D341Med (cell line): ENCODE measurements around the gene GFI1B.
"Not testable (repeated sequence)": the region's sequence is repeated elsewhere in the genome, so short reads cannot be mapped to it uniquely, and the experiment has no call there.

Experiments
- DNase-seq: peaks from one replicate; pipeline ENCODE4 v3.0.0; 2012; ENCODE audit warnings: low spot score

The GFI1B gene

DNA sequence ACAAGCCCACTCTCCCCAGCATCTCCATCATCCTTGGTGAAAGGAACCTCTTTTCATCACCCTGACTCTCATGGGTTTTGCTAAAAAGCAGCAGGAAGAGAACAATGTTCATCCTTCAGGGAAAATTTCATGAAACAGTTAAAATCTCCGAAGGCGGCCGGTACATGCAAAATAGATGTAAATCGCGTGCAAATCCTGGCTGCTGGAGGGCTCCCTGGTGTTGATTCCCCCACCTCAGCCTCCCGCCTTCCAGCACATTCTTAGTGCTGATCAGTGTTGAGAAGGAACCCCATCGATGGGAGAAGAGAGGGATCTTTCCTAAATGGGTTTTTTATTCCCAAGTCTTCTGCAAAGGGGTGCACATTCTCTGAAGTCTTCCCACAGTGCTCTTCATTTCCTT is 8.7 kb upstream of the GFI1B start:
- no peak for DNase-seq

DNA sequence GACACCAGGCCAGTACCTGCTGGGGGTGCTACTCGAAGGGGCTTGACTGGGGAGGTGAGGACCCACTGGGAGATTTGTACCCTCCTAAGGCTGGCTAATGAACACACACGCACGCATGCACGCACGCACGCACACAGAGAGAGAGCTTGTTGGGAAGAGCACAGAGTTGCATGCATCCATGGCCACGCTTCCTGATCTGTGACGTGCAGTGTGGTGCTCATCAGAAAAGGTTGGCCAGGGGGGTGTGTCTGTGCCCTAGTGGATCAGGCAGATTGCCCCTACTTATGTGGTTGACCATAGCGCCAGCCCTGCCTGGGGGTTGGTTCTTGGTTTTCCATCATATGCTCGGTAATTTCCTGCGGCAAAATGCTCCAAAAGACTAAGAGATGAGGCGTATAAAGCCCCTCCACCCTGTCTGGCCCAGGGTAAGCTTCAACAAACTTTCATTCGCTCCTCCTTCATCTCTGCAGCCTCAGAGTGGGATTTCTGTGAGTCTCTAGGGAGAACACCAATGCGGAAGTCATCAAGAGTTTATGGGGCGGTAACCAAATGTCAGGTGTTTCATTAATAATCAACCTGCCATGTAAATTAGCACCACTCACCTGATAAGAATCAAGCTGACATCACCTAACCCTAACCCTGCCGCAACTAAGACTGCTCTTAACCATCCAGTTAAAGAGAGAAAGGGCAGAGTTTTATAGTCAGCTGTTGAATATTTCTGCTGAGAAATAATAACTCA is 8.0 kb upstream of the GFI1B start:
- DNase-seq: no peak

DNA sequence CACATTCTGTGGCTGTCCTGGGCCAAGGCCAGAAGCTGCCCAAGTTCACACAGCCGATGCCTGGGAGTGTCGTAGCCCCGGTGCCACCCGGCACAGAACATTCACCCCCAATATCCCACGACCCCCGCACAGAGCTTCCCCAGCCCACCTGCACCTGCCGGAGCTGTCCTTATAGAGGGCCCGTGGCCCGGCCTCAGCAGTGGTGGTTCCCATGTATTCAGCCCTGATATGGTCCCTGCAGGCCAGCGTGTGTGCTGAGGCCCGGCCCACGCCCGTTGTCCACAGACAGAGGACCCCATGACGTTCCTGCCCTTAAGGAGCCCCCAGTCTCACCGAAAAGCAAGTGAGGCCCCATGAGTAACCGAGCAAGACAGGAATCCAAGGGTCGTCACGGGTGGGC is 5.3 kb upstream of the GFI1B start:
- DNase-seq: no peak

- no peak for DNase-seq
These were observed 4.8 kb upstream of the GFI1B start for GRCh38 chr9:132973713-132974112.

- no peak for DNase-seq
These were observed 2.5 kb upstream of the GFI1B start for GRCh38 chr9:132975961-132976360.

DNA sequence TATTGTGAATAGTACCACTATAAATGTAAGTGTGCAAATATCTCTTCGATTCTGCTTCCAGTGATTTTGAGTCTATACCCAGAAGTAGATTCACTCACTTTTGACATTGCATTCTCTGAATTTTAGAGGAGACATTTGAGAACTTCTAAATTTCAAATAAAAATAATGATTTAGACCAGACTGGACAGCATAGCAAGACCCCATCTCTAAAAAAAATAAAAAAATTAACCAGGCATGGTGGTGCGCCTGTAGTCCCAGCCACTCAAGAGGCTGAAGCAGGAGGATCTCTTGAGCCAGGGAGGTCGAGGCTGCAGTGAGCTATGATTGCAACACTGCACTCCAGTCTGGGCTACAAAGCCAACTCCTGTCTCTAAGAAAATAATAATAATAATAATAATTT is 1.9 kb upstream of the GFI1B start:
- no peak for DNase-seq

- no peak for DNase-seq
These were observed 413 bp upstream of the GFI1B start for GRCh38 chr9:132978112-132978450.

- DNase-seq: no peak
These were observed 1.7 kb downstream of the GFI1B start for GRCh38 chr9:132980157-132980556.

DNA sequence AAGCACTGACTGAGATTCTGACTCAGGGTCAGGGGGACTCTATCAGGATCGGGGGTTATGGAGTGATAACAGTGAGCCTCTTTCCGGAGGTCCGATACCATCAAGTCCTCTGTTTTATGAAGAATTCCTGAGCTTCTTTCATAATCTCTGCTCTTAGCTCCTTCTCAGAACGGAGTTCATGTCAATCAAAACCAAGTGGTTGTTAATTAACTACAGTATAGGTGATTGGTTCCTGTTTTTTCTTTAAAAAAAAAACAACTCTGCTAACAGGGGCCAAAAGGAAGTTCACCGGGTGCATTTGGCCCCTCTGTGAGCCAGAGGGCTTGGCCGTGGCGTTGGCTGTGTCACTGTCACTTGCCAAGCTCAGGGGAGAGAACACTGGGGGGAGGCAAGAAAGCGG is 4.0 kb downstream of the GFI1B start:
- DNase-seq: no peak

- DNase-seq: no peak
These were observed 5.2 kb downstream of the GFI1B start for GRCh38 chr9:132983491-132984201.

- no peak for DNase-seq
These were observed 5.9 kb downstream of the GFI1B start for GRCh38 chr9:132984202-132985070.

GRCh38 chr9:132985071-132985350 is 6.5 kb downstream of the GFI1B start:
- no peak for DNase-seq

GRCh38 chr9:132985489-132985888 is 7.0 kb downstream of the GFI1B start:
- DNase-seq: no peak

- no peak for DNase-seq
These were observed 7.6 kb downstream of the GFI1B start for GRCh38 chr9:132986114-132986513.

GRCh38 chr9:132986640-132987620 is 8.4 kb downstream of the GFI1B start:
- DNase-seq: no peak

GRCh38 chr9:132988244-132989013 is 9.9 kb downstream of the GFI1B start:
- DNase-seq: no peak

DNA sequence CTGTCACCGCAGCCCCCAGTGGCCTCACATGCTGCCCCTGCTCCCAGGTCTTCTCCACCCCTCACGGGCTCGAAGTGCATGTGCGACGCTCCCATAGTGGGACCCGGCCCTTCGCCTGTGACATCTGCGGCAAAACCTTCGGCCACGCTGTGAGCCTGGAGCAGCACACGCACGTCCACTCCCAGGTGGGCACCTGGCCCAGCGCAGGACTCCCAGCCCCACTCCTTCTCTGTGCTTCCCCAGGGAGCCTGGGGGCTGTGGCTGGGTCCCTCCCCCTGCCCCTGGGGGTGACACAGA is 10.5 kb downstream of the GFI1B start:
- no peak for DNase-seq

GRCh38 chr9:132989414-132989996 is 11.0 kb downstream of the GFI1B start:
- no peak for DNase-seq

- DNase-seq: not testable (repeated sequence)
These were observed 11.6 kb downstream of the GFI1B start for GRCh38 chr9:132989998-132990557.

- DNase-seq: no peak
These were observed 12.3 kb downstream of the GFI1B start for GRCh38 chr9:132990781-132991180.
